Smooth muscle cell (in vitro differentiated cells): ENCODE measurements around the gene DBH. TPM values are rescaled to one million over a fixed set of nuclear protein-coding genes. Genes with fewer than 3 reads are reported as not detected.

Experiments used
- DNase-seq: peaks from one replicate; lab custom pipeline; 2025; ENCODE audit not compliant: unreplicated experiment; lab: John Stamatoyannopoulos, UW
- H2AFZ ChIP-seq: fragments of 200-600 bp; sonication (generic); 2 replicates; pipeline ENCODE4 v1.6.0; 2016; ENCODE audit warnings: antibody characterized with exemption, low read depth, mild to moderate bottlenecking
- H3F3A ChIP-seq: fragments of 200-600 bp; sonication (generic); 2 replicates; pipeline ENCODE4 v1.6.0; 2017; ENCODE audit warnings: antibody characterized with exemption, low read depth
- H3K27ac ChIP-seq: fragments of 200-600 bp; sonication (generic); 2 replicates; pipeline ENCODE4 v1.5.1; 2016; ENCODE audit warnings: low read depth, mild to moderate bottlenecking
- H3K27me3 ChIP-seq: fragments of 200-600 bp; sonication (generic); 2 replicates; pipeline ENCODE4 v1.6.1; 2016; ENCODE audit warnings: low read depth, mild to moderate bottlenecking
- H3K36me3 ChIP-seq: fragments of 200-600 bp; sonication (generic); 2 replicates; pipeline ENCODE4 v1.5.1; 2016; ENCODE audit warnings: low read depth
- H3K4me1 ChIP-seq: fragments of 200-600 bp; sonication (generic); 2 replicates; pipeline ENCODE4 v1.5.1; 2016; ENCODE audit warnings: low read depth
- H3K4me2 ChIP-seq: fragments of 200-600 bp; sonication (generic); 2 replicates; pipeline ENCODE4 v1.6.0; 2016; ENCODE audit warnings: mild to moderate bottlenecking
- H3K4me3 ChIP-seq: fragments of 200-600 bp; sonication (generic); 2 replicates; pipeline ENCODE4 v1.5.1; 2016; ENCODE audit warnings: mild to moderate bottlenecking
- H3K79me2 ChIP-seq: fragments of 200-600 bp; sonication (generic); 2 replicates; pipeline ENCODE4 v1.6.0; 2016; ENCODE audit warnings: low read depth, mild to moderate bottlenecking
- H3K9ac ChIP-seq: fragments of 200-600 bp; sonication (generic); 2 replicates; pipeline ENCODE4 v1.6.0; 2016; ENCODE audit warnings: low read depth
- H3K9me3 ChIP-seq: fragments of 200-600 bp; sonication (generic); replicated peaks from 2 replicates; pipeline ENCODE4 v1.5.1; 2016; ENCODE audit warnings: low read depth
- H4K20me1 ChIP-seq: fragments of 200-600 bp; sonication (generic); 2 replicates; pipeline ENCODE4 v1.6.0; 2016; ENCODE audit warnings: low read depth
- WGBS: methylation state at CpG from one replicate; pipeline ENCODE4 v1.1.7; 2016; ENCODE audit warnings: low lambda C conversion rate; 5-methylcytosine and 5-hydroxymethylcytosine counted together
- polyA plus RNA-seq: library from polyadenylated mRNA; unstranded; fragments of >200 nt; fragmentation: Nextera tagmentation; extraction: Ambion mirVana; gene quantifications from 2 replicates; pipeline ENCODE4 v1.2.1, GENCODE V29; 2016
- total RNA-seq: library from RNA; depleted of rRNA; stranded (reverse); fragments of >200 nt; gene quantifications from 2 replicates; pipeline ENCODE4 v1.2.3, GENCODE V29; 2014
- TF ChIP-seq, protein P1 (sequence below): fragments of 200-600 bp; sonication (generic); IDR thresholded peaks from 2 replicates; pipeline ENCODE4 v1.5.1; 2017; ENCODE audit warnings: borderline replicate concordance, mild to moderate bottlenecking, antibody characterized with exemption; ENCODE audit not compliant: insufficient read depth, poor library complexity, severe bottlenecking

The DBH gene
- total and polyA plus RNA-seq, 2 experiments from 2014 or later: 0.22 TPM; not detected in 1

DNA sequence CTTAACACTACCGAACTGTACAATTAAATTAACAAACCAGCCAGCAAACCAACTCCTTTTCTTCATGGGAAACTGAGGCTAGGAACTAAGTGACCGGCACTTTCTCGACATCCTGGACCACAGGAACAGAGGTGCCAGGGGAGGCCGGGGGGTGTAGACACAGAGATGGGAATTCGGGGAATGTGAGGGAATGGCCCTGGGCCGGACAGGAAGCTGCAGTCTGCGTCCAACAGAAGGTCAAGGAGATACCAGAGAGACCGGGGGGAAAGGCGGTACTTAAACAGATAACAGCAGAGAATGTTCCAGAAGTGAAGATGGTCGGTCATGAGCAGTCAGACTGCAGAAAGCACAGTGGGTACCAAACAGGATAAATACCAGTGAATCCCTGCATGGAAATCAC, 40.3 kb downstream of the DBH start:
- WGBS: 61% methylated on average over 10 of the region's 10 CpGs
- Histone ChIP-seq H2AFZ (no peak overlapping the region), H3K4me3 (no peak overlapping the region), H3K27ac (no peak overlapping the region), H3F3A (no peaks in the 10 kb centered on the region), H3K4me1 (no peaks in the 10 kb centered on the region), H3K36me3 (no peaks in the 10 kb centered on the region), H3K79me2 (no peaks in the 10 kb centered on the region), H3K4me2 (no peak overlapping the region), H3K9ac (no peak overlapping the region), H3K9me3 (no peaks in the 10 kb centered on the region), H4K20me1 (no peaks in the 10 kb centered on the region), H3K27me3 (no peaks in the 10 kb centered on the region)
- DNase-seq: no peak
- TF ChIP-seq, protein P1, sequence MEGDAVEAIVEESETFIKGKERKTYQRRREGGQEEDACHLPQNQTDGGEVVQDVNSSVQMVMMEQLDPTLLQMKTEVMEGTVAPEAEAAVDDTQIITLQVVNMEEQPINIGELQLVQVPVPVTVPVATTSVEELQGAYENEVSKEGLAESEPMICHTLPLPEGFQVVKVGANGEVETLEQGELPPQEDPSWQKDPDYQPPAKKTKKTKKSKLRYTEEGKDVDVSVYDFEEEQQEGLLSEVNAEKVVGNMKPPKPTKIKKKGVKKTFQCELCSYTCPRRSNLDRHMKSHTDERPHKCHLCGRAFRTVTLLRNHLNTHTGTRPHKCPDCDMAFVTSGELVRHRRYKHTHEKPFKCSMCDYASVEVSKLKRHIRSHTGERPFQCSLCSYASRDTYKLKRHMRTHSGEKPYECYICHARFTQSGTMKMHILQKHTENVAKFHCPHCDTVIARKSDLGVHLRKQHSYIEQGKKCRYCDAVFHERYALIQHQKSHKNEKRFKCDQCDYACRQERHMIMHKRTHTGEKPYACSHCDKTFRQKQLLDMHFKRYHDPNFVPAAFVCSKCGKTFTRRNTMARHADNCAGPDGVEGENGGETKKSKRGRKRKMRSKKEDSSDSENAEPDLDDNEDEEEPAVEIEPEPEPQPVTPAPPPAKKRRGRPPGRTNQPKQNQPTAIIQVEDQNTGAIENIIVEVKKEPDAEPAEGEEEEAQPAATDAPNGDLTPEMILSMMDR: no peak

DNA sequence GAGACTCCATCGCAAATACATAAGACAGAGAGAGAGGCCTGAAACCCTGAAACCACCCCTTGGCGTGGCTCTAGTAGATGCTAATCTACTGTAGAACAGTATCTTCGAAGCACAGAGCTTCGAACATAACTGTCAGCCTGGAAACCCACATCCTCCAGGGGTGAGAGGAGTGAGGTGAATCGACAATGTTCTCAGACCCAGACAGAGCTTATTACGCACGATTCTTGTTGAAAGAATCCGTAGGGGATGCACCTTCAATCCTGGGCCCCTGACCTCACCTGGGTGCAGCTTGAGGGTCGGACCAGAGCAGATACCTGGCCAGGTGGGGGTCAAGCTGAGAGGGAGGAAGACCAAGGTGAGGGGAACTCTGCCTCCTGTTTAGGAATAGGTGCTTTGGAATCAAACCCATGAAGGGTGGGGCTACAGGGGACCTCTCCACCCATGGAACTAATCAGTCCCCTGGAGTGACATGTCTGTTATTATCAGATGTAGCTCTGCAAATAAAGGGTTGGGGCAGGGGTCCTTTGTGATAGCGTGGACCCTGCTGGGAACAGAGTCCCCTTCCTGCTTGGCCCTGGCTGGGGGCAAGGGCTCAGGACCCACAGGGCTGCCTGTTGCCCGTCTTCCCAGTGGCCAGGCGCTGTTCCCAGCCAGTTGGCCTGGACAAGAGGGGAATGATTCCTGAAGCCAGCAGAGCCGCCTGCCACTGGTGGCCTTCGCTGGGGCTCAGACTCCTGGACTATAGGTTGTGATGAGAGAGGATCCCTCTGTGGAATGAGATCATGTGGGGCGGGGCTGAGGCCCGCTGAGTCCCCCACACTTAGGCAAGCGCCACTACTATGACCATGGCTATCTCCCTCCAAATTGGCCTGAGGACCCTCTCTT, 41.2 kb downstream of the DBH start:
- Histone ChIP-seq H2AFZ (no peak overlapping the region), H3K9ac (no peak overlapping the region), H3F3A (no peaks in the 10 kb centered on the region), H3K4me3 (no peak overlapping the region), H4K20me1 (no peaks in the 10 kb centered on the region), H3K36me3 (no peaks in the 10 kb centered on the region), H3K79me2 (no peaks in the 10 kb centered on the region), H3K4me2 (no peak overlapping the region), H3K27me3 (no peaks in the 10 kb centered on the region), H3K27ac (no peak overlapping the region), H3K9me3 (no peaks in the 10 kb centered on the region), H3K4me1 (no peaks in the 10 kb centered on the region)
- TF ChIP-seq, protein P1: no peak
- 94% methylated on average over 17 of the region's 17 CpGs for WGBS
- no peak for DNase-seq

DNA sequence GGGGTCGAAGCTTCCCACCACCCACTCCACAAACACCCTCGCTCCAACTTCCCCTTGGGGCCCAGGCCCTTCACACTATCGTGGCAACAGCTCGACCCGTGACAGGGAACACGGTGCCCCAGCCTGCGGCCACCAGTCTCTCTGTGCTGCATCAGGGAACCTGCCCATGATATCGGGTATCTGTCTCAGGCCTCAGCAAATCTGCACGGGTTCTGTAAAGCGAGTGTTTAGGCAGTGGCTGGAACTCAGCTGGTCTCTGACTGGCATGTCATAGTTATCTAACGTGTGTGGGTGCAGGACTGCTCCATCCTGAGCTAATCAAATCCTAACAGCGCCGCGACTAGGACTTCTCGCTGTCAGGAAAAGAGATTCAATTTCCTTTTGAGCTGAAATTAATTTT, 42.9 kb downstream of the DBH start:
- peaks cover 2% of the 10 kb centered on the region for H3F3A ChIP-seq
- H3K4me3 ChIP-seq: no peak overlapping the region
- no peak for DNase-seq
- no peak overlapping the region for H3K27ac ChIP-seq
- no peaks in the 10 kb centered on the region for H3K9me3 ChIP-seq
- no peaks in the 10 kb centered on the region for H3K4me1 ChIP-seq
- H3K9ac ChIP-seq: no peak overlapping the region
- TF ChIP-seq, protein P1: no peak
- H3K36me3 ChIP-seq: no peaks in the 10 kb centered on the region
- WGBS: 44% methylated on average over 15 of the region's 15 CpGs
- peak overlapping the region; percentile 39 for H3K4me2 ChIP-seq
- no peaks in the 10 kb centered on the region for H3K79me2 ChIP-seq
- no peak overlapping the region for H2AFZ ChIP-seq
- no peaks in the 10 kb centered on the region for H3K27me3 ChIP-seq
- no peaks in the 10 kb centered on the region for H4K20me1 ChIP-seq

DNA sequence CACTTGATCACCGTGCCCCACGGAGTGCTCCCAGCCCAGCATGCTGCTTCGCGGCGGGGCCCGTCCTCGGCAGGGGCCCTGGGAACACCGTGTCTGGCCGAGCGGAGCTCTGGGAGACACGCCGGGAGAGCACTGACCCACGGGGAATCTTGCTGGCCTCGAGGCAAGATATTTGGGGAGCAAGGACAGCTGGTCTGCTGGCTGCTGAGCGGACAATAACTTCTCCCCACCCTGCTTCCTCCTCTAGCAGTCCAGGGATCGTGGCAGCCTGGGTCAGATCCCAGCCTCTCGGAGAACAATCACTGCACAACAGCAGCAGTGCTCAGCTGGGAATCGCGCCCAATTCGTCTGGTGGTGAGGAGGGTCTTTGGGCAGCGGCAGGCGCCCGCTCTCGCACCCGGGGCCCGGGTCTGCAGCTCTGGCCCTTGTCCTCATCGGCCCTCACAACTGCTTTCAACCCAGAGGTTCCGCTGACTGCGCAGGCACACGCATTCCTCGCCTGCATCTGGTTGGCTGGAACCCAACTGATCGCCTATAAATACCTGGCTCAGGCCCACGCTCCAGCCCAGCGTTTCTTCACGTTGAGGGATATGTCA, 43.4 kb downstream of the DBH start:
- peaks cover 3% of the 10 kb centered on the region for H3F3A ChIP-seq
- peak overlapping the region; percentile 39 for H3K4me2 ChIP-seq
- H4K20me1 ChIP-seq: no peaks in the 10 kb centered on the region
- no peaks in the 10 kb centered on the region for H3K36me3 ChIP-seq
- H3K27me3 ChIP-seq: no peaks in the 10 kb centered on the region
- H3K4me1 ChIP-seq: no peaks in the 10 kb centered on the region
- DNase-seq: no peak
- H3K4me3 ChIP-seq: no peak overlapping the region
- TF ChIP-seq, protein P1: no peak
- H2AFZ ChIP-seq: no peak overlapping the region
- H3K9me3 ChIP-seq: no peaks in the 10 kb centered on the region
- no peak overlapping the region for H3K9ac ChIP-seq
- H3K27ac ChIP-seq: no peak overlapping the region
- WGBS: 81% methylated on average over 35 of the region's 35 CpGs
- no peaks in the 10 kb centered on the region for H3K79me2 ChIP-seq
